Natural killer cell treated with Interleukin-12 subunit alpha and Interleukin-12 subunit beta and Interleukin-15 and Interleukin-18, amount 100 ng/mL, for 72 hours (primary cell): Measurements from ENCODE around the gene RAD54L. TPM values are rescaled to one million over a fixed set of nuclear protein-coding genes. Genes with fewer than 3 reads are reported as not detected.
A peak's percentile ranks its signal among the peaks of the same experiment; 100 is the strongest.

Source experiments
- ATAC-seq, 2 donors: fragments of 150-1000 bp; cut with Tn5 transposase in 1 of 2; sonication (Bioruptor Pico), chemical (Tn5 transposase) in 1 of 2; 2 replicates each; pipeline ENCODE4 v1.10.0; 2021
- DNase-seq: peaks from one replicate; pipeline ENCODE4 v3.0.0; 2022; ENCODE audit warnings: low spot score
- H3K27ac Mint-ChIP-seq, 2 donors: 1 replicate in 1 of 2; 2 replicates in 1 of 2; pipeline ENCODE4 v1.8.0; 2022; ENCODE audit warnings: mixed read lengths in 2 of 2, mild to moderate bottlenecking in 1 of 2, moderate library complexity in 1 of 2
- H3K27me3 Mint-ChIP-seq, 2 donors: 1 replicate in 1 of 2; 2 replicates in 1 of 2; pipeline ENCODE4 v1.8.0; 2022; ENCODE audit warnings: mixed read lengths in 2 of 2
- H3K36me3 Mint-ChIP-seq: one replicate; pipeline ENCODE4 v1.8.0; 2022; ENCODE audit warnings: mixed read lengths
- H3K4me1 Mint-ChIP-seq, 2 donors: 1 replicate in 1 of 2; 2 replicates in 1 of 2; pipeline ENCODE4 v1.8.0; 2022; ENCODE audit warnings: low read depth in 2 of 2, mixed read lengths in 2 of 2, mild to moderate bottlenecking in 1 of 2
- H3K4me3 Mint-ChIP-seq: one replicate; pipeline ENCODE4 v1.8.0; 2022; ENCODE audit warnings: mixed read lengths
- H3K9me3 Mint-ChIP-seq: 2 replicates; pipeline ENCODE4 v1.8.0; 2022; ENCODE audit warnings: mixed read lengths
- total RNA-seq, 2 donors: library from RNA; stranded (reverse); gene quantifications; one replicate each; pipeline ENCODE4 v1.2.3, GENCODE V29; 2022

Gene RAD54L
- total RNA-seq, 2 donors from 2014 or later, result 23.3 to 87.5 TPM

DNA sequence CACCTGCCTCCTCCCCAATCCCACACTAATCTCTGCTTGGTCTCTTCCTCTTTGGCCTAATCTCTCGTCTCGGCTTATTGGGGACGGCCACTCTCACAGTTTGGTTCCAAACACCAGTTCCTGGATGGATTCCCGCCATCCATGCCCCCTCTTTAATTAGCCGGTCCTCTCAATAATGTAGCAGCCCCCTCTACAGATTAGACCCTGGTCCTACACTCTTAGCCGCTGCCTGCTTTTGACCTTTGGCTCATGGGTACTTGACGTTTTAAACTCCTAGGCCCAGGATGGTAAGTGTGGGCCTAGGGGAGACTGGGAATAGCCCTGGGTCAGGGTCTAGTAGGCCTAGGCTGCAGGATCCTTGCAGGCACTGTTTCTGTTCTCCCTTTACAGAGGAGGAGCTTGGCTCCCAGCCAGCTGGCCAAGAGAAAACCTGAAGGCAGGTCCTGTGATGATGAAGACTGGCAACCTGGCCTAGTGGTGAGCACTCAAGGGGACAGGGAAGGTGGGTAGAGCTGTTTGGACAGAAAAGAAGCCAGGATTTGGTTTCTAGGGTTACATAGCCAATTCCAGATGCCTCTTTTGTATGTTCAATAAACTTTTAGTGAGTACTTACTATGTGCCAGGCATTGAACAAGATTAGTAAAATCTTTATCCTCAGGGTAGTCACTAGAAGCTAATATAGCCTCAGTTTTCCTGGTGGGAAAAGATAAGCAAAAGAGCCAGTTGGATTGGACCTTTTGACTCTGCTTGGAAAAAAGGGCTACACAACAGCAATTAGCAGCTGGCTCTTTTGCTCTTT is 758 bp downstream of the RAD54L start:
- Mint-ChIP-seq H3K27ac (peak overlapping the region; percentile 85 to 86), H3K9me3 (no peaks in the 10 kb centered on the region), H3K36me3 (peaks cover 5% of the 10 kb centered on the region), H3K27me3 (no peaks in the 10 kb centered on the region), H3K4me3 (peak overlapping the region; percentile 95), H3K4me1 (peaks cover 11 to 20% of the 10 kb centered on the region in 2 donors)
- ATAC-seq (no peak), DNase-seq (no peak)

DNA sequence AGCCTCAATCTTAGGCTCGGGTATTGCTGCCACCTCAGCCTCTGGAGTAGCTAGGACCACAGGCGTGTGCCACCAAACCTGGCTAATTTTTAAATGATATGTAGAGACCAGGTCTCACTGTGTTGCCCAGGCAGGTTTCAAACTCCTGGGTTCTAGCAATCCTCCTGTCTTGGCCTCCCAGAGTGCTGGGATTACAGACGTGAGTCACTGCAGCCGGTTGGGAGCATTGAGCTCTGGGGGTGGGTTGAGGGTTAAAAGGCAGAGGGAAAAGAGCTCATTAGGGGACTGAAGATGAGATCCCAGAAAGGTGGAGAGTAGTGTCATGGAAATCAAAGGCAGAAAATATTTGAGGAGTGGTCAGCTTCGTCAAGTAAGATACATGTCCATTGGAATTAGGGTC is 7.1 kb downstream of the RAD54L start:
- no peak overlapping the region for H3K4me3 Mint-ChIP-seq
- DNase-seq, result no peak
- no peaks in the 10 kb centered on the region for H3K9me3 Mint-ChIP-seq
- ATAC-seq, result no peak
- H3K4me1 Mint-ChIP-seq, result no peaks in the 10 kb centered on the region
- H3K36me3 Mint-ChIP-seq, result peaks cover 9% of the 10 kb centered on the region
- no peaks in the 10 kb centered on the region for H3K27me3 Mint-ChIP-seq
- H3K27ac Mint-ChIP-seq, result no peak overlapping the region

DNA sequence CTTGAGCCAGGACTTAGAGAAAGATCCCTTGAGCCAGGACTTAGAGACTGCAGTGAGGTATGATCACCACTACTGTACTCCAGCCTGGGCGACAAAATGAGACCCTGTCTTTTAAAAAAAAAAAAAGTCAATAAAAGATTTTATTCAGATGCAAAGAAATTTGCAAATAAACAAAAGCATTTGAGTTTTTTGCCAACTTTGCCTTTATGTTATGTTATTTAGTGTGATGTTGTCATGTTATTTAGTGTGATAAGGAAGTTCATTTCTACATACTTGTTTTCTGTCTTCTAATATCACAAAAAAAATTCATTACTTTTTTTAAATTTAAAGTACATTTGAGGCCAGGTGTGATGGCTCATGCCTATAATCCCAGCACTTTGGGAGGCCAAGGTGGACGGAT is 9.0 kb downstream of the RAD54L start:
- no peak for DNase-seq
- no peaks in the 10 kb centered on the region for H3K27me3 Mint-ChIP-seq
- no peak overlapping the region for H3K4me3 Mint-ChIP-seq
- no peaks in the 10 kb centered on the region for H3K4me1 Mint-ChIP-seq
- peaks cover 9% of the 10 kb centered on the region for H3K36me3 Mint-ChIP-seq
- no peaks in the 10 kb centered on the region for H3K9me3 Mint-ChIP-seq
- no peak overlapping the region for H3K27ac Mint-ChIP-seq
- ATAC-seq, result no peak

DNA sequence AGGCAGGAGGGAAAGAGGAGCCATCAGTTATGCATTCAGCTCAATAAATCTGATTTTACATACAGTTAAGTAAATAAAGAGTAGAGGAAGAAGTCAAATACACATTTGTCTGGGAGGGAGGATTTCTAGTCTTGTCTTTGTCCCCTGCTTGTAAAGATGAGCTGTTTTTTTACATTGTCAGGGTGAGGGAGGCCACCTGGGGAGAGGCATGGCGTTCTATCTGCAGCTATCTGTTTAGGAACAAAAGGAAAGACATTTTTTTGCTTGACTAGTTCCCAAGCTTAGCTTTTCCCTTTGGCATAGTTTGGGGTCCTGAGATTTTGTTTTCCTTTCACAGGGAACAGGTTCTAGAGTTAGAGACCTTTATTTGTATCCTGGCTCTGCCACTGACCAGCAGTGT is 14.9 kb downstream of the RAD54L start:
- ATAC-seq, result no peak
- H3K27me3 Mint-ChIP-seq, result no peaks in the 10 kb centered on the region
- DNase-seq, result no peak
- no peak overlapping the region for H3K4me3 Mint-ChIP-seq
- H3K27ac Mint-ChIP-seq, result no peak overlapping the region
- peaks cover 7% of the 10 kb centered on the region for H3K36me3 Mint-ChIP-seq
- peaks cover 0 to 3% of the 10 kb centered on the region in 2 donors for H3K4me1 Mint-ChIP-seq
- H3K9me3 Mint-ChIP-seq, result no peaks in the 10 kb centered on the region

DNA sequence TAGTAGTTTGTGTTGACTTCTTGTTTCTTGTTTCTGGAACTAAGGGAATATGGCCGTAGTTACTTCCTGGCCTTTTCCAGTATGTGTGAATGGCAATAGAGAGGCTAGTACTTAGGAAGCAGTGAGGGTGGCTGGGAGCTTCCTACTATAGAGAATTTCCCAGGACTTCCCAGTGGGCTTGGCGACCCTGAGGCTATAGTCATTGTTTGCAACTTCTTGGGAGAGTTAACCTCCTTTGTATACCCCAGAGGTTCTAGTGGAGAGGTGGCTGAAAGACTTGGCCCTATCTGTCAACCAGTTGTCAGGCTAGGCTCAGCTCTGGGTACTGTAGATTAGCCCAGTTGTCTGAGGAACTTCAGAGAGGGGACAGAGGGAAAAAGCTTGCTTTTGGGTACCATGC is 15.6 kb downstream of the RAD54L start:
- ATAC-seq (no peak), DNase-seq (no peak)
- H3K27me3 Mint-ChIP-seq, result no peaks in the 10 kb centered on the region
- peaks cover 0 to 3% of the 10 kb centered on the region in 2 donors for H3K4me1 Mint-ChIP-seq
- no peak overlapping the region for H3K27ac Mint-ChIP-seq
- no peak overlapping the region for H3K4me3 Mint-ChIP-seq
- H3K36me3 Mint-ChIP-seq, result peaks cover 7% of the 10 kb centered on the region
- H3K9me3 Mint-ChIP-seq, result no peaks in the 10 kb centered on the region

DNA sequence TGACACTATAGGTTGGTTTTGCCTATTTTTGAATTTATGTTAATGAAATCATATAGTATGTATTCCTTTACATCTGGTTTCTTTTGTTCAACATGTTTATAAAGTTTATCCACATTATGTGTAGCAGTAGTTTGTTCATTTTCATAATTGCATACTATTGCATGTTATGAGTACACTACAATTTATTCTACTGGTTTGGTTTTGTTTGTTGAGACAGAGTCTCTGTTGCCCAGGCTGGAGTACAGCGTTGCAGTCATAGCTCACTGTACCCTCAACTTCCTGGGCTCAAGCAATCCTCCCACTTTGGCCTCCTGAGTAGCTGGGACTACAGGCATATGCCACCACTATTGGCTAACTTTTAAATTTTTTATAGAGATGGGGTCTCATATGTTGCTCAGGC is 21.0 kb downstream of the RAD54L start:
- Mint-ChIP-seq H3K9me3 (no peaks in the 10 kb centered on the region), H3K27ac (no peak overlapping the region), H3K4me1 (peaks cover 0 to 3% of the 10 kb centered on the region in 2 donors), H3K27me3 (no peaks in the 10 kb centered on the region), H3K36me3 (peaks cover 4% of the 10 kb centered on the region), H3K4me3 (no peak overlapping the region)
- DNase-seq (no peak), ATAC-seq (no peak)

DNA sequence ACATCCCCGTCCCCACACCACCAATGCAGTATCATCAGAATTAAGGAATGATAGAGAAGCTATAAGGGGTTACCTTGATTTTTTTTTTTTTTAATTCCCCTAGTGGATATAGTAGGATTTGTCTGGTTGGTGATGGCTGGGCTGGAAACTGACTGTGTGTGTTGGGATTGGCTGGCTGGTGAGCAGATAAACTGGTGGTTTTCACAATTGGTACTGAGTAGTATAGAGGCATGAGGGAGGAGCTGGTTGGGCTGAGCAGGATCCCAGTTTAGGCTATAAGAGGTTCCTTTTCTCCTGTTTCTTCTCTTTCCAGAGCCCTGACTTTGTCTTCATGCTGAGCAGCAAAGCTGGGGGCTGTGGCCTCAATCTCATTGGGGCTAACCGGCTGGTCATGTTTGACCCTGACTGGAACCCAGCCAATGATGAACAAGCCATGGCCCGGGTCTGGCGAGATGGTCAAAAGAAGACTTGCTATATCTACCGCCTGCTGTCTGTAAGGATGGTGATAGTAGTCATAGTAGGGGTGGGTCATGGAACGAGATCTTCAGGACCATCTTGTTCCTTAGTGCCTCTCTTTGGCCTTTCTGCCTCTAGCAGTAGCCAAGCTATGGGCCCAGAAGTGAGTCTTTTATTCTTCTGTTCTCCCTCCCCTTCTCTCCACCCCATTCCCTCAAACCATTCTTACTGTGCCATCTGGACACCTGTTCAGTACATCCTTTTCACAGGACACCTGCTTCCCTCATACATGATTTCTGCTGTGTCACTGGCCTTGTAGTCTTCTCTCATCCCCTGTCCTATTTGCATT is 26.9 kb downstream of the RAD54L start:
- Mint-ChIP-seq H3K27ac (no peak overlapping the region), H3K4me3 (no peak overlapping the region), H3K9me3 (no peaks in the 10 kb centered on the region), H3K27me3 (no peaks in the 10 kb centered on the region), H3K36me3 (peaks cover 4% of the 10 kb centered on the region), H3K4me1 (no peaks in the 10 kb centered on the region)
- no peak for ATAC-seq
- DNase-seq, result no peak

DNA sequence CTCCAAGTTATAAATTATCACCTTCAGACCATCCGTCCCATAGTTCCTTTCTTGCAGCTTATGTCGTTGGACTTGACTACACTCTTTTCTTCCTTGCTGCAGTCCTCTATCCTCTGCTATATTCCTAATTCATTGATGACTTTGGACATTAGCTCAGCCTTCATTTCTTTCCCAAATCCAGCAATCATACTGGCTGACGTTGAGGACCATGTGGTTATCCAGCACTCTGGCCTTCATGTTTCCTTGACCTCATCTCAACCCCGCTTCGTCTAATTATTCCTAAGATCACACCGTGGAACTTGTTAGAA is 27.4 kb downstream of the RAD54L start:
- Mint-ChIP-seq H3K4me1 (no peaks in the 10 kb centered on the region), H3K27ac (no peak overlapping the region), H3K9me3 (no peaks in the 10 kb centered on the region), H3K4me3 (no peak overlapping the region), H3K27me3 (no peaks in the 10 kb centered on the region), H3K36me3 (peaks cover 4% of the 10 kb centered on the region)
- ATAC-seq, result no peak
- no peak for DNase-seq

- Mint-ChIP-seq H3K27me3 (no peaks in the 10 kb centered on the region), H3K36me3 (peaks cover 4% of the 10 kb centered on the region), H3K27ac (no peak overlapping the region), H3K4me3 (no peak overlapping the region), H3K9me3 (no peaks in the 10 kb centered on the region), H3K4me1 (no peaks in the 10 kb centered on the region)
- ATAC-seq (no peak), DNase-seq (no peak)
Observed at GRCh38 chr1:46277658-46278373, 30.3 kb downstream of the RAD54L start.

DNA sequence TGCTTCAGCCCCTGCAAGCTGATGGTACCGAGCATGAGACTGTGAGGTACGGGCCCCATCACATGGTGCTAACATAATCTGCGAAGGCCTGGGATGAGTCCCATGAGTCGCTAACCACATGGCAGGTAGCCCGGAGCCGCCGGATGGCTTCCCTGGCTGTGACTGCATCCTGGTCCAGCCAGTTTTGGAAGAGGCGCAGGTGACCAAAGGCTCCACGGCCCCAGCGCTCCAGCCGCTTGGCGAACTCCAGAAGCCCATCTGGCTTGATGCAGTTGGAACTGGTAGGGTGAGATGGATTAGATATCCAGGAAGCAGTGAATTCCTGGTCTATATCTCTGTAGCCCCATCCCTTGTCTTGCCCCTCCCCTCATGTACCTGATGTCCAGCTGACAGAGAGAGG is 31.2 kb downstream of the RAD54L start:
- Mint-ChIP-seq H3K4me1 (no peaks in the 10 kb centered on the region), H3K27me3 (no peaks in the 10 kb centered on the region), H3K4me3 (no peak overlapping the region), H3K36me3 (peaks cover 11% of the 10 kb centered on the region), H3K9me3 (no peaks in the 10 kb centered on the region), H3K27ac (no peak overlapping the region)
- DNase-seq (no peak), ATAC-seq (no peak)

- H3K27ac Mint-ChIP-seq, result no peak overlapping the region
- H3K4me1 Mint-ChIP-seq, result no peaks in the 10 kb centered on the region
- H3K9me3 Mint-ChIP-seq, result no peaks in the 10 kb centered on the region
- H3K27me3 Mint-ChIP-seq, result no peaks in the 10 kb centered on the region
- DNase-seq (no peak), ATAC-seq (no peak)
- peaks cover 21% of the 10 kb centered on the region for H3K36me3 Mint-ChIP-seq
- no peak overlapping the region for H3K4me3 Mint-ChIP-seq
Observed at GRCh38 chr1:46280092-46280491, 32.5 kb downstream of the RAD54L start.

DNA sequence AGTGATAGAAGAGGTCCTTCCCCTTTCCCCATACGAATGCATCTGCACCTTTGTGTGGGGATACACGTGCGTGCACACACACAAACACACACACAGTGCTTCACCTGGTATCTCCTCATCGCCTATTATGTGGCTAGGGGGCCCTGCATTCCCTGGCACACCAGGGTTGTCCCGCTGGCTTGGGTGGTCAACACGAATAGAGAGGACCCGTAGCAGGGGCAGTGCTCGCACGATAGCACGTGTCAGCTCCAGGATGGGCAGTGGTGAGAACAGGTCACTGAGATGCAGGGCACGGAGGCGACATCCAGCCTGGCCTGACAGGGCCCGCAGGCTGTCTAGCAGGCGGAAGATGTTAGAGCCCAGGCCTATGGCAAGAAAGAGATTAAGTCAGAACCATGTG is 33.5 kb downstream of the RAD54L start:
- Mint-ChIP-seq H3K4me1 (no peaks in the 10 kb centered on the region), H3K4me3 (no peak overlapping the region), H3K9me3 (no peaks in the 10 kb centered on the region), H3K27me3 (no peaks in the 10 kb centered on the region), H3K27ac (no peak overlapping the region), H3K36me3 (peaks cover 21% of the 10 kb centered on the region)
- ATAC-seq (no peak), DNase-seq (no peak)

DNA sequence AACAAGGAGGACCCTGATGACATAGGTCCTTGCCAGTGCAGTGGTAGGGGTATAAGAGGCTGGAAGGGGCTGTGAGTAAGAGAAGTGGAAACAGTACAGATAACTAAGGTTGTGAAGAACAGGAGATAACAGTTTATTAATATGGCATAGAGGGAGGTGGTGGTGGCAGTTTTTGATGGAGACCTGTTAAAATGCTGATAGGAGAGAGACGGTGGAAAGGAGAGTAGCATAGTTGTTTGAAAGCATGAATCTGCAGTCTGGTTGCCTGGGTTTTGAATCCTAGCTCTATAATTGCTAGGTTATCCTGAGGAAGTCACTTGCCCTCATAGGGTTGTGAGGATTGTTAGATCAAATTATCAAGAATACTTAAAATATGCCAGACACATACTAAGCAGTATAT is 36.5 kb downstream of the RAD54L start:
- Mint-ChIP-seq H3K4me3 (no peak overlapping the region), H3K9me3 (no peaks in the 10 kb centered on the region), H3K36me3 (peaks cover 21% of the 10 kb centered on the region), H3K4me1 (peaks cover 7% of the 10 kb centered on the region in 2 donors), H3K27ac (no peak overlapping the region), H3K27me3 (no peaks in the 10 kb centered on the region)
- ATAC-seq, result no peak
- DNase-seq, result no peak
